ENCODE measurements around the gene GABARAP.

GABARAP gene

DNA sequence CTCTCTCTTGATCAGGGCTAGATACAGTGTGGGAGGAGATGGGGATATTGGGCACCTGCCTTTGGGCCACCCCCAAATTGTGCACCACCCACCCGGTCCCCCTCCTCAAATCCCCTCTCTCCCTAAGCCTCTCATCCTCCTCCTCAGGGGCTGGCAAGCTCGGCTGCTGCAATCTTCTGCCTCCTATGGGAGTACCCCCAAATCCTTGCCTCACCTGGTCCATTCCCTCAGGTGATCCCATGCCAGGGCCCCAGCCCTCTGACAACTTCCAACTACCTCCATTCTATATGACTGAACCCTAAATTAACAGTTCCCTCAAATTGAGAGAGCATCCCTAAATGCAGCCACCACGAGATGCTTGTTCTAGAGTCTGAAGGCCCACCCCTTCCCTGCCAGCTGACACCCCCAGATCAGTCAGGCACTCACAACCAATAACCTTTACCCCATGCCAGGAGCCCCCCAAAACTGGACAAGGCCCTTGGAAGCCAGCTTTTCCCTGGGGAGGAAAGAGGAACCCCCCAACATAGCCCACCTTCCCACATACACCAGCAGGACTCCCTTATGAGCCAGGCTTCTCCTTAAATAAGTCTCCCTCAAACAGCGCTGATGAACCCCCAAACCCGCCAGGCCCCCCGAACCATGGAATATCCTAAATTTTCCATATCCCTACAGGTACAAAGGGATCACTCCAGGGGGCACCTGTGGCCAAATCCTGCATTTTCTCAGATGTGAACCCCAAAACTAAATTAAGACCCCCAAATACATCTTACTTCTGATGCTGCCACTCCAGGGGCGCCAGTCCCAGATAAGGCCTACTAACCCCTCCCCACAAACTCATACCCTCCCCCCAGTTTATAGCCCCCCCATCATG is 25.8 kb downstream of the GABARAP start:
- Mint-ChIP-seq H3K4me1 (ENCODE audit: low read depth) (peaks cover 67% of the 10 kb centered on the region), H3K4me3 (peak overlapping the region; percentile 58), H3K27ac (peak overlapping the region; percentile 39), H3K9me3 (no peaks in the 10 kb centered on the region), H3K27me3 (ENCODE audit: low read depth) (peaks cover 15% of the 10 kb centered on the region), H3K36me3 (ENCODE audit: low read depth) (peaks cover 3% of the 10 kb centered on the region)

DNA sequence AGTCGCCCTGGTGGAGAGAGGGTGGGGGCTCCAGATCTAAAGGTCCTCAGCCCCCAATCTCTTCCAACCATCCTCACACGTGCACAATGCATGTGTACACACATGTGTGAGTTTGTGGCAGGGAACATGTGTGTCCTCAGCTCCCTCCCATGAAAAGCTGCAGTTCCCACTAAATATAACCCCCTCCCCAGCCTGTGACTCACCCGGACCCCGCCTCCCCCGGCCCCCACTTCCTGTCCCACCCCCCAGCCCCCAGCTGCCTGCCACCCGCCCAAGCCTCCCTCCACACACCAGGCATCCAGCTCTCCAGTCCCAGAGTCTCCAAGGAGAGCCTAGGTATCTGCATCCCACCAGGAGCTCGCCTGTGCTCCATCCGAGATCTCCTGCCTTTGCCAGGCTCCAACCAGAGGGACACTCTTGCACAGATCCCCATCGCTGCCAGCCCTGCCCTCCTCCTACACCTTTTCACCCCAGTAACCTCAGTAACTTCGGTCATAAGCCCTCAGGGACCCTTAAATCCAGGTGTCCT is 26.5 kb downstream of the GABARAP start:
- peaks cover 61% of the 10 kb centered on the region for H3K4me1 Mint-ChIP-seq (ENCODE audit: low read depth)
- H3K27ac Mint-ChIP-seq: peak overlapping the region; percentile 26
- H3K9me3 Mint-ChIP-seq: no peaks in the 10 kb centered on the region

GRCh38 chr17:7215136-7215638 is 27.1 kb downstream of the GABARAP start:
- Mint-ChIP-seq H3K9me3 (no peaks in the 10 kb centered on the region), H3K4me1 (ENCODE audit: low read depth) (peaks cover 56% of the 10 kb centered on the region), H3K27ac (peak overlapping the region; percentile 96), H3K27me3 (ENCODE audit: low read depth) (peaks cover 16% of the 10 kb centered on the region), H3K36me3 (ENCODE audit: low read depth) (peaks cover under 1% of the 10 kb centered on the region), H3K4me3 (peak overlapping the region; percentile 89)

More for the DNA sequence above, 26.5 kb downstream of the GABARAP start:
- peaks cover under 1% of the 10 kb centered on the region for H3K36me3 Mint-ChIP-seq (ENCODE audit: low read depth)
- H3K27me3 Mint-ChIP-seq (ENCODE audit: low read depth): peaks cover 15% of the 10 kb centered on the region
- peak overlapping the region; percentile 58 for H3K4me3 Mint-ChIP-seq

- H3K4me1 Mint-ChIP-seq (ENCODE audit: low read depth): peaks cover 53% of the 10 kb centered on the region
Measured at GRCh38 chr17:7214300-7215135, 27.7 kb downstream of the GABARAP start.

DNA sequence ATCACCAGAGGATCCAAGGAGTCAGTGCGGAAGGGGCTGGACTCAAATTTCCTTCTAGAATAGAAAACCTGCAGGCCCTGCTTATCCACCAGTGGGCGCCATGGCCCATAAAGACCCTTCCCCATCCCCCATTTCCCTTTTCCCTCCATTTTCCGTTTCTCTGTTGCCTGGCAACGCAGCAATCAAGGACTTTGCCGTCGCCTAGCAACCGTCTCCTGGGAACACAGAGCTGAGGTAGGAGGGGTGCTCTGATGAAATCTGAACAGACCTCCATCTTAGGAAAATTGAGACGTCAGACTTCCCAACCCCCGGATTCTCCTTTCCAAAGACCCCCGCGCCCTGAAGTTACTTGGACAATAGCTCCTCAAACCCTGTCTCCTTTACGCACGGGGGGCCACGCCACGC is 28.4 kb downstream of the GABARAP start:
- peak overlapping the region; percentile 96 for H3K27ac Mint-ChIP-seq
- H3K27me3 Mint-ChIP-seq (ENCODE audit: low read depth): peaks cover 22% of the 10 kb centered on the region
- H3K36me3 Mint-ChIP-seq (ENCODE audit: low read depth): peaks cover 3% of the 10 kb centered on the region
- peaks cover 48% of the 10 kb centered on the region for H3K4me1 Mint-ChIP-seq (ENCODE audit: low read depth)
- peak overlapping the region; percentile 89 for H3K4me3 Mint-ChIP-seq
- H3K9me3 Mint-ChIP-seq: no peaks in the 10 kb centered on the region

More at GRCh38 chr17:7214300-7215135, 27.7 kb downstream of the GABARAP start:
- H3K27ac Mint-ChIP-seq: peak overlapping the region; percentile 96
- no peaks in the 10 kb centered on the region for H3K9me3 Mint-ChIP-seq
- H3K27me3 Mint-ChIP-seq (ENCODE audit: low read depth): peaks cover 22% of the 10 kb centered on the region
- H3K4me3 Mint-ChIP-seq: peak overlapping the region; percentile 89
- H3K36me3 Mint-ChIP-seq (ENCODE audit: low read depth): peaks cover 3% of the 10 kb centered on the region

- peaks cover 22% of the 10 kb centered on the region for H3K27me3 Mint-ChIP-seq (ENCODE audit: low read depth)
- H3K36me3 Mint-ChIP-seq (ENCODE audit: low read depth): peaks cover 5% of the 10 kb centered on the region
- no peaks in the 10 kb centered on the region for H3K9me3 Mint-ChIP-seq
- no peak overlapping the region for H3K4me3 Mint-ChIP-seq
- no peak overlapping the region for H3K27ac Mint-ChIP-seq
- H3K4me1 Mint-ChIP-seq (ENCODE audit: low read depth): peaks cover 38% of the 10 kb centered on the region
Measured at GRCh38 chr17:7211491-7212273, 30.6 kb downstream of the GABARAP start.

DNA sequence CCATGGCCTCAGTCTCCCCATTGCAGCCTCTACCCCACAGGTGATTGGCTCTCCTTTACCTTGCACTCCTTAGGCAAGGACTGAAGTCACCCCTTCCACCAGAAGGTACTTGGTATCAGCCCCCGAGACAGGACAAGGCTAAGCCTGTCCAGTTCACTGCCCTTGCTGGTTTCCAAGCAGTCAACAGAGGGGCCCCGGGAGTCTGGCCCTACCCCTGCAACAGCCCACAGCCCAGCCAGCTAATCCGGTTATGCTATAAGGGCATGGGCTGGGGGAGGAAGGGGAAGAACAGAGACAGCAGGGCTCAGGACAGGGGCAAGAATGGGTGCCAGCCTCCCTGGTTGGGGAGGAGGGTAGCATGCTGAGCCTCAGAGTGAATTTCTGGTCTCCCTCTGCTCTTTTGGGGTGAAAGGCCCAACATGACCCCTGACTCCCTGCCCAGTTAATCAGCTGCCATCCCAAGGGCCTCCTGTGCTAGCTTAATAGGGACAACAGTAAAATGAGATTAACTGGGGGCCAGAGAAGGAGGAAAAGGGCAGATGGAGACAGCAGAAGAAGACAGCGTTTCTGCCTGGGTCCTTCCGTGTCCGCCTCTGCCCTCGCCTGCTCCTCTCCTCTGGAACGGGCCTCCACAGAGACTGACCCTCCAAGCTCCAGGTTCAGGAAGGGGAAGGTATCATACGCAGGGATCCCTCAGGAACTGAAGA is 33.3 kb downstream of the GABARAP start:
- peaks cover 42% of the 10 kb centered on the region for H3K4me1 Mint-ChIP-seq (ENCODE audit: low read depth)
- H3K4me3 Mint-ChIP-seq: no peak overlapping the region
- peak overlapping the region; percentile 45 for H3K27ac Mint-ChIP-seq
- peaks cover 22% of the 10 kb centered on the region for H3K27me3 Mint-ChIP-seq (ENCODE audit: low read depth)
- no peaks in the 10 kb centered on the region for H3K9me3 Mint-ChIP-seq
- peaks cover 5% of the 10 kb centered on the region for H3K36me3 Mint-ChIP-seq (ENCODE audit: low read depth)

GRCh38 chr17:7208027-7208571 is 34.1 kb downstream of the GABARAP start:
- Mint-ChIP-seq H3K4me3 (no peak overlapping the region), H3K27me3 (ENCODE audit: low read depth) (peaks cover 16% of the 10 kb centered on the region), H3K36me3 (ENCODE audit: low read depth) (peaks cover 5% of the 10 kb centered on the region), H3K9me3 (no peaks in the 10 kb centered on the region), H3K27ac (peak overlapping the region; percentile 45), H3K4me1 (ENCODE audit: low read depth) (peaks cover 37% of the 10 kb centered on the region)

DNA sequence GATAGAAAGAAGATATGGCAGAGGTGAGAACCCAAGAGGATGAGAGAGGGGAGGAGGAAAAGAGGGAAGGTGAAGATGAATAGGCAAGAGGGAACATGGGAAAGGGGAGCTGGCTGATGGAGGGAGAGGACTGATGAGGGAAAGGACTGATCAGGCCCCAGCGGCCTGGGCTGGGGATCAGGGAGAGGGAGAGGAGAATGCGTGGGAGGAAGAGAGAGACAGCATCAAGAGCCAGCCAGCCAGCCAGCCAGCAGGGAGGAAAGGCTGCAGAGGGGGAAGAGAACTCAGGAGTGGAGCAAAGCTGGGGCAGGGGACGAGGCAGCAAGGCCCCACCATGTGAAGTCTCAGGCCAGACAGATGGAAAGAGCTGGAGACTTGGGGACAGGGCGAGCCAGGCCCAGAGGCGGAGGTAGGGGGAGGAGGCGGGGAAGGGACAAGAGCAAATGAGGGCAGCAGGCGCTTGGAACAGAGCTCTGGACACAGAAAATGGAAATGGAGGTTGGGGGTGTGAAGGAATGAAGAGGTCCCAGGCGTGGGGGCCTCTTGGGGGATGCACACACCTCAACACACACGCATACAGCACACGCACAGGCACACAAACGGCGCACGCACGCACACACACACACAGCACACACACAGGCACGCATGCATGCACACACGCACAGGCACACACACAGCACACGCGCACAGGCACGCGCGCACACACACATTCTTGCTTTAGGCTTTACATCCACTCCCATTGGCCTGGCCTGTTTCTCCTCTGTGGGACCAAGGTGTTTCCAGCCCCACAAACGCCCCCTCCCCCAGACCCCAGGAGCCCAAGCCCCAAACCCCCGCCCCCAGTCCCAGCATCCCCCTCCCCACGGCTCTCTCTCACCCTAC is 34.9 kb downstream of the GABARAP start:
- peaks cover 36% of the 10 kb centered on the region for H3K4me1 Mint-ChIP-seq (ENCODE audit: low read depth)
- peak overlapping the region; percentile 9 for H3K4me3 Mint-ChIP-seq
- peak overlapping the region; percentile 61 for H3K27ac Mint-ChIP-seq
- no peaks in the 10 kb centered on the region for H3K9me3 Mint-ChIP-seq
- H3K27me3 Mint-ChIP-seq (ENCODE audit: low read depth): peaks cover 14% of the 10 kb centered on the region
- H3K36me3 Mint-ChIP-seq (ENCODE audit: low read depth): peaks cover 12% of the 10 kb centered on the region

GRCh38 chr17:7205561-7205960 is 36.7 kb downstream of the GABARAP start:
- peak overlapping the region; percentile 86 for H3K4me3 Mint-ChIP-seq
- H3K9me3 Mint-ChIP-seq: no peaks in the 10 kb centered on the region
- peaks cover 7% of the 10 kb centered on the region for H3K27me3 Mint-ChIP-seq (ENCODE audit: low read depth)
- H3K27ac Mint-ChIP-seq: peak overlapping the region; percentile 95
- H3K4me1 Mint-ChIP-seq (ENCODE audit: low read depth): peaks cover 33% of the 10 kb centered on the region
- peaks cover 12% of the 10 kb centered on the region for H3K36me3 Mint-ChIP-seq (ENCODE audit: low read depth)

DNA sequence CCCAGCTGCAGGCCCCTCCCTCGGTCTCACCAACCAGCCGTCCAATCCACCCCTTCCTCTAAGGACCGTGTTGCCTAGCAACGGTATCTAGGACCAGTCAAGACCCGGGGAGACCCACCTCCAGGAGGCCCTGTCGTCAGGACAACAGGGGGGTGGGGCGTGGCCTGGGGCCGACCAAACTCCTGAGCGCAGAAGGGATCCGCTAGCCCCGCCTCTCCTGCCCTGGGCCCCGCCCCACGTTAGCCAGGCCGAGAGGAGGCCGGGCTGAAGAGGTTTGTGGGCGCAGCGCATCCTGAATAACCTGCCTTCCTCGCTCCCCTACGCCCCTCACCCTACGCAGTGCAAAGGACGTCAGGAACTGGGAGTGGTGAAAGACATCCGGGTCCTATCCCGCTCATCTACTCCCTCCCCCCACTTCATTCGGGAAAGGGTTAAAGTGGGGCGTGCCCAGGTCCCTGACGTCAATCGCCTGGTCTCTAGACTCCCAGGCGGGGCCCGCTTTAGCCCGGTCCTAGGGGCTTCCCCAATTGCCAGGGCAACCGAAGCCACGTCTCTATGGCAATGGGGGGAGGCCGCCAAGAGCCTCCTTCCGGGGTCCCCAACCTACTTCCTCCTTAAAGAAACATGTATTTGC is 37.3 kb downstream of the GABARAP start:
- H3K27me3 Mint-ChIP-seq (ENCODE audit: low read depth): peaks cover 3% of the 10 kb centered on the region
- no peaks in the 10 kb centered on the region for H3K9me3 Mint-ChIP-seq
- H3K36me3 Mint-ChIP-seq (ENCODE audit: low read depth): peaks cover 9% of the 10 kb centered on the region
- H3K4me1 Mint-ChIP-seq (ENCODE audit: low read depth): peaks cover 33% of the 10 kb centered on the region
- peak overlapping the region; percentile 95 for H3K27ac Mint-ChIP-seq
- H3K4me3 Mint-ChIP-seq: peak overlapping the region; percentile 86

DNA sequence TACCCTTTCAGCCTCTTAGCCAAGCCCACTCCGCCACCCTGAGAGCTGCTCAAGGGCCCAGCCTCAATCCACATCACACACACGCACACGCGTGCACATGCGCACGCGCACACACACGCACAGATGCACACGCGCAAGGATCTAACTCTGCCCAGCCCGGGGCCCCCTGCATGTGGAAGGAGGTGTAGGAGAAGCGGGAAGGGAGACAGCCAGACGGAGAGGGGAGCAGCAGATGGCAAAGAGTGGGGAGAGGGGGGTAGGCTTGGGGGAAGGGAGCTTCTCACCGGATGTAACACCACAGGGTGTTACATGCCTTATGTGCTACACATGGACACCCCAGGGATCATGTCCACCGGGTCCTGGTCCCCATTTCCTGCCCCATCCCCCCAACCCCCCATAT is 37.9 kb downstream of the GABARAP start:
- Mint-ChIP-seq H3K27ac (peak overlapping the region; percentile 95), H3K36me3 (ENCODE audit: low read depth) (peaks cover 9% of the 10 kb centered on the region), H3K27me3 (ENCODE audit: low read depth) (no peaks in the 10 kb centered on the region), H3K4me1 (ENCODE audit: low read depth) (peaks cover 33% of the 10 kb centered on the region), H3K9me3 (no peaks in the 10 kb centered on the region), H3K4me3 (peak overlapping the region; percentile 86)
